SK-N-MC (cell line): ENCODE results near the gene SPATA3.

Experiments
- EZH2 ChIP-seq: fragments of 200-600 bp; sonication (generic); IDR thresholded peaks from one replicate; pipeline ENCODE4 v1.6.1; 2017; ENCODE audit warnings: antibody characterized with exemption
- FOXP2 ChIP-seq: optimal IDR thresholded peaks from 2 replicates; pipeline ENCODE3; 2011; ENCODE audit warnings: mild to moderate bottlenecking, moderate library complexity; ENCODE audit not compliant: insufficient read depth; ENCODE audit errors: extremely low read length, control extremely low read depth
- POLR2AphosphoS5 ChIP-seq: IDR thresholded peaks from 2 replicates; pipeline ENCODE4 v1.6.1; 2012; ENCODE audit warnings: mild to moderate bottlenecking, low read depth, low read length, borderline replicate concordance

DNA sequence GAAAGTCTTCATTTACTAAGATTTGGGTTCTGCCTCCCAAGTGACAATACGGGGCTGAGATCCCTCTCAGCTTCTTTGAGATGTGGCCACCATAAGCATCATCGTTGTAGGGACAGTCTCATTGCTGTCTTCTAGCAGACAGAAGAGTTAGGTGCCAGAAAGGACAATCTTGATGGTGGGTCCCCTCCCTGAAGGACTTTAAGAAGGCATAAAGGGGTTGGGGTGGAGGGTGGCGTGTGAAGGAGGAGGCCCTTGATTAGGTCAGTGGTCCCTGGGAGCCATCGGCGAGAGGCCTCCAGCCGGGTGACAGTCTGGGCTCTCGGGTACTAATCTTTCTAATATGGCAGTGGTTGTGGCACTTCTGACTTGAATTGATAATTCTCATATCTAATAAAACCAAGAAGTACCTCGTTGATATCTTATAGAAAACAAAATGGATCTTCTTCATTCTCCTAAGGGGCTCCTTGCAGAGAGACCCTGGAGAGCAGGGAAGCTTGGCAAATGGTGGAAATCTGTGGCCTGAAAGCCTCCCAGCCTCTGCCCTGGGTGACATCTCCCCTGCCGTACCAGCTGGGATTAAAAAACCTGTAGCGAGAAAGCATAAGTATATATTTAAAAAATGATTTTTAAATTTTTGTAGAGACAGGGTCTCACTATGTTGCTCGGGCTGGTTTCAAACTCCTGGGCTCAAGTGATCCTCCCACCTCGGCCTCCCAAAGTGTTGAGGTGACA, 53.5 kb downstream of the SPATA3 start:
- TF ChIP-seq EZH2 (no peak), POLR2AphosphoS5 (no peak), FOXP2 (no peak)
